Measurements from ENCODE around the gene SYT2. TPM values are rescaled to one million over a fixed set of nuclear protein-coding genes. Genes with fewer than 3 reads are reported as not detected.
"Not testable (repeated sequence)": the region's sequence is repeated elsewhere in the genome, so short reads cannot be mapped to it uniquely, and the experiment has no call there.

Gene SYT2
- polyA plus RNA-seq, 1 experiment = not detected

DNA sequence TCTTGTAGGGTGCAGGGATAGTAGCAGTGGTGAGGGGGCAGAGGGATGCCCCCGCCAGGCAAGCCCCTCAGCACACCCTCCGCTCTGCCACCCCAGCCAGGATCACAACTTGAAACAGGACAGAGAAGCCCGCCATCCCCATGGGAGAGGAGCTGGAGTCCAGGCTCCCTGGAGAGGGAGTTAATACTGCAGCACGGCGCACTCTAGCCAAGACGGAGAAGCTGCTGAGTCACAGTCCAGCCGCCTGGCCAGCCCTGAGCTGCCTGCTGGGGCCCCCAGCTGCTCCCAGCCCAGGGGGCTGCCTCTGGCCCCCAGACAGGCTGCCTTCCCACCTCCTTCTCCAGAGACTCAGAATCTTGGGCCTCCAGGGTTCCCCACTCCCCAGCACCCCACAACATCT is 87.2 kb downstream of the SYT2 start:
- no peak for DNase-seq (ENCODE audit: low read depth)
- no peaks in the 10 kb centered on the region for H3K27me3 ChIP-seq (ENCODE audit: control insufficient read depth, insufficient read depth, low read length)
- ChIA-PET POLR2A (no interaction called here), CTCF (interaction anchor here (1.1 kb wide), 1 partner anchor 55 kb away, joined by 3 read pairs; no protein-coding TSS in a partner anchor)
- TF ChIP-seq, protein P1, sequence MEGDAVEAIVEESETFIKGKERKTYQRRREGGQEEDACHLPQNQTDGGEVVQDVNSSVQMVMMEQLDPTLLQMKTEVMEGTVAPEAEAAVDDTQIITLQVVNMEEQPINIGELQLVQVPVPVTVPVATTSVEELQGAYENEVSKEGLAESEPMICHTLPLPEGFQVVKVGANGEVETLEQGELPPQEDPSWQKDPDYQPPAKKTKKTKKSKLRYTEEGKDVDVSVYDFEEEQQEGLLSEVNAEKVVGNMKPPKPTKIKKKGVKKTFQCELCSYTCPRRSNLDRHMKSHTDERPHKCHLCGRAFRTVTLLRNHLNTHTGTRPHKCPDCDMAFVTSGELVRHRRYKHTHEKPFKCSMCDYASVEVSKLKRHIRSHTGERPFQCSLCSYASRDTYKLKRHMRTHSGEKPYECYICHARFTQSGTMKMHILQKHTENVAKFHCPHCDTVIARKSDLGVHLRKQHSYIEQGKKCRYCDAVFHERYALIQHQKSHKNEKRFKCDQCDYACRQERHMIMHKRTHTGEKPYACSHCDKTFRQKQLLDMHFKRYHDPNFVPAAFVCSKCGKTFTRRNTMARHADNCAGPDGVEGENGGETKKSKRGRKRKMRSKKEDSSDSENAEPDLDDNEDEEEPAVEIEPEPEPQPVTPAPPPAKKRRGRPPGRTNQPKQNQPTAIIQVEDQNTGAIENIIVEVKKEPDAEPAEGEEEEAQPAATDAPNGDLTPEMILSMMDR (IDR thresholded peaks at IDR 0.05; ENCODE audit: insufficient read depth, low read depth, low read length) = no peak
- no peak overlapping the region for H3K4me3 ChIP-seq (ENCODE audit: low read depth, low read length)
- no peaks in the 10 kb centered on the region for H3K36me3 ChIP-seq (ENCODE audit: control insufficient read depth, insufficient read depth, low read length)

DNA sequence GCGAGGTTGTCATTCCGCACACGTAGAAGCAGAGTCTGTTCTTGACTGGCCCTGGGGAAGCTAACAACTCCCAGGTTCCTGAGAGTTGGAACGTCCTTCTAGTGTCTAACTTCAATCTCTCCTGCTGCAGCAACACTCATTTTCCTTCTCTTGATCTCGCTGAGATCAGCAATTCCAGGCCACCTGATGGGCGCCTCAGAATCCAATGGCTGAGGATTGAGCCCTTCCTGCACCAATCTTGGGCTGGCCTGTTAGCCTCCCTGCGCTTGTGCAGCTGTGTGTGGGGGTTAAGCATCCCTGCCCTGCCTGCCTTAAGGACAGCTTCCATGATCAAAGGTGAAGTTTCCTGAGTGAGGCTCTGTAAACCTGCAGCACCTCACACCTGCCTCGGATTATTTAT is 87.9 kb downstream of the SYT2 start:
- TF ChIP-seq, protein P1 (IDR thresholded peaks at IDR 0.05; ENCODE audit: insufficient read depth, low read depth, low read length) = no peak
- Histone ChIP-seq H3K36me3 (ENCODE audit: control insufficient read depth, insufficient read depth, low read length) (no peaks in the 10 kb centered on the region), H3K27me3 (ENCODE audit: control insufficient read depth, insufficient read depth, low read length) (no peaks in the 10 kb centered on the region), H3K4me3 (ENCODE audit: low read depth, low read length) (no peak overlapping the region)
- ChIA-PET CTCF (interaction anchor here (1.0 kb wide), 2 partner anchors 22 to 47 kb away, joined by 3 to 4 read pairs; no protein-coding TSS in a partner anchor), POLR2A (no interaction called here)
- no peak for DNase-seq (ENCODE audit: low read depth)

DNA sequence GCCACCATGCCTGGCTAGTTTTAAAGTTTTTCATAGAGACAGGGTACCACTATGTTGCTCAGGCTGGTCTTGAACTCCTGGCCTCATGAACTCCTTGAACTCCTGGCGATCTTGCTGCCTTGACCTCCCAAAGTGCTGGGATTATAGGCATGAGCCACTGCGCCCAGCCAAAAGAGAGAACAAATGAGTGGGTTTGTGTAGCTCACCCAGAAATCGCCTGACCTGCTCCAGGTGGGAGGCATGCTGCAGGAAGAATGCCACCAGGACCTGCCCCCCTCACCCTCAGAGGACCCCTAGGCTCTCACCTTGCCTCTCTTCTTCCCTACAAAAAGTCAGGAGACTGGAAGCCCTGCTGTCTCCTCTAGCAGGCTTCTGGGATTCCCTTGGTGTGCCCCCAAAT is 88.8 kb downstream of the SYT2 start:
- Histone ChIP-seq H3K27me3 (ENCODE audit: control insufficient read depth, insufficient read depth, low read length) (no peaks in the 10 kb centered on the region), H3K4me3 (ENCODE audit: low read depth, low read length) (no peak overlapping the region), H3K36me3 (ENCODE audit: control insufficient read depth, insufficient read depth, low read length) (no peaks in the 10 kb centered on the region)
- DNase-seq (ENCODE audit: low read depth) = no peak
- TF ChIP-seq, protein P1 (IDR thresholded peaks at IDR 0.05; ENCODE audit: insufficient read depth, low read depth, low read length) = no peak
- CTCF ChIA-PET = interaction anchor here (0.9 to 1.5 kb wide), 3 partner anchors 21 to 46 kb away, joined by 3 to 5 read pairs (median 3); no protein-coding TSS in a partner anchor
- POLR2A ChIA-PET = no interaction called here

DNA sequence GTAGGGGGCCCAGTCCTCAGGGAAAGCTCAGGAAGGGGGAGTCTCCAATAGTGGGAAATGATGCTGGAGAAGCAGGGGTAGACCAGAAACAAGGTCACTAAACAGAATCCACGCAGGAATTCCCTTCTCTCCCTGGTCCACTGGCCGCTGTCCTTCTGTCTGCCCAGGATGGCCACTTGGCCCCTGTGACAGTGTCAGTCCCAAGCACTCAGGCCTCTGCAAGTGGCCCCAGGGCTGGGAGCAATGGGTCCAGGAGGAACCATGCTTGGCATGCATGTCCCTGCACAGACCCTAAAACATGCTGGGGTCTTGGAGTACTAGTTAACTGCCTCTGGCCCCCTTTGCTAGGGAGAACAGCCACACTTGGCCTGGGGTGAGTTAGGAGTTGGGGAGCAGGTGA is 90.2 kb downstream of the SYT2 start:
- H3K27me3 ChIP-seq (ENCODE audit: control insufficient read depth, insufficient read depth, low read length); POLR2A ChIA-PET; H3K4me3 ChIP-seq (ENCODE audit: low read depth, low read length); H3K36me3 ChIP-seq (ENCODE audit: control insufficient read depth, insufficient read depth, low read length); DNase-seq (ENCODE audit: low read depth): not testable (repeated sequence)
- CTCF ChIA-PET = interaction anchor here (1.5 to 2.0 kb wide), 2 partner anchors 20 to 156 kb away, joined by 5 to 6 read pairs; no protein-coding TSS in a partner anchor

DNA sequence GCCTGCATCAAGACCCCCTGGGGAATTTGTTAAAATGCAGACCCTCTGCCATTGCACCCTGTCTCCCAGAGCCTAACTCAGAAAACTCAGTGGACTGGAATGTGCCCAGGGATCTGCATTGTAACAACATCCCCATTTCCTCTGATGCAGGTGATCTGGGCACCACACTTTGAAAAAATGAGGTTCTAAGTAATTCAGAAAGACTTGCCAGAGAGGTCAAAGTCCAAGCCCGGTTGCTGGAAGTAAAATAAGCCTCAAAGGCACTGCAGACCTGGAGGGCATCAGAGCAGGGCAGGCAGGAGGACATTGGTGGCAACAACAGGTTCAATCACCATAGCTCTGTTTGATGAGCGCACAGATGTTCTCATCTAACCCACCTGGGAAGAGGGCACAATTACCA is 90.7 kb downstream of the SYT2 start:
- H3K36me3 ChIP-seq (ENCODE audit: control insufficient read depth, insufficient read depth, low read length) = no peaks in the 10 kb centered on the region
- TF ChIP-seq, protein P1 (IDR thresholded peaks at IDR 0.05; ENCODE audit: insufficient read depth, low read depth, low read length) = no peak
- no peak for DNase-seq (ENCODE audit: low read depth)
- no peaks in the 10 kb centered on the region for H3K27me3 ChIP-seq (ENCODE audit: control insufficient read depth, insufficient read depth, low read length)
- ChIA-PET POLR2A (no interaction called here), CTCF (interaction anchor here (1.5 to 2.0 kb wide), 2 partner anchors 19 to 155 kb away, joined by 3 to 6 read pairs; no protein-coding TSS in a partner anchor)
- no peak overlapping the region for H3K4me3 ChIP-seq (ENCODE audit: low read depth, low read length)

DNA sequence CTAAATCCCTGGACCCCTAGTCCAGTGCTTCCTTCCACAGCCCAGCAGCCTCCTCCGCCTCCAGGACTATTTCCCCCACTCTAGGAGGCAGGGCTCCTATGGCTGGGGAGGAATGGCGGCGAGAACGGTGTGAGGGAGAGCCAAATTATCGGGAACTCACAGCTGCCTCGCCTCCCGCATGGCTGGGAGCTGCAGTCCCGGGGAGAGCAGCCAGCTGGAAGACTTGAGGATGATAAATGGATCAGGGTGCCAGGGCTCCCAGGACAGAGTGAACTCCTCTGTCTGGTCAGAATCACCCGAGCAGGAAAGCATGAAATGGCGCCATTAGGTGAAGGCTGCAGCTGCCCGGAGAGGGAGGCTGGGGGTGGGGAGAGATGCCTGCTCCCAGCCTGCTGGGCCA is 91.2 kb downstream of the SYT2 start:
- H3K4me3 ChIP-seq (ENCODE audit: low read depth, low read length); DNase-seq (ENCODE audit: low read depth); H3K27me3 ChIP-seq (ENCODE audit: control insufficient read depth, insufficient read depth, low read length); H3K36me3 ChIP-seq (ENCODE audit: control insufficient read depth, insufficient read depth, low read length); POLR2A ChIA-PET: not testable (repeated sequence)
- CTCF ChIA-PET = interaction anchor here (1.0 to 2.0 kb wide), 3 partner anchors 19 to 155 kb away, joined by 3 to 6 read pairs (median 3); no protein-coding TSS in a partner anchor

All from BJ (cell line).